OCI-LY7 (cell line): Measurements from ENCODE around the gene CEP72. TPM values are rescaled to one million over a fixed set of nuclear protein-coding genes. Genes with fewer than 3 reads are reported as not detected.

ENCODE experiments used
- BruUV-seq: library from RNA; stranded (reverse); fragments of 400-500 nt; replicated peaks from 2 replicates; lab custom pipeline; 2021; lab: Mats Ljungman, UMichigan
- CTCF ChIA-PET: fragments of 300-600 bp; sonication (Branson Sonifier 250); formaldehyde crosslinking; loops from one replicate; lab custom pipeline; 2022; ENCODE audit warnings: antibody characterized with exemption; ENCODE audit not compliant: unreplicated experiment; lab: Charles Lee
- POLR2A ChIA-PET: fragments of 300-600 bp; sonication (Branson Sonifier 250); formaldehyde crosslinking; loops from one replicate; lab custom pipeline; 2022; ENCODE audit warnings: antibody characterized with exemption; lab: Charles Lee
- DNase-seq: peaks from one replicate; pipeline ENCODE4 v3.0.0-alpha.2; 2015; ENCODE audit warnings: low spot score
- H2AFZ ChIP-seq: fragments of 200-600 bp; sonication (generic), shearing (Covaris generic); 2 replicates; pipeline ENCODE4 v1.6.1; 2014; ENCODE audit warnings: mild to moderate bottlenecking, antibody characterized with exemption, low read length, moderate library complexity
- H3K27ac ChIP-seq: fragments of 200-600 bp; sonication (generic); 2 replicates; pipeline ENCODE4 v1.5.1; 2014; ENCODE audit warnings: mixed run types, low read depth, mild to moderate bottlenecking, moderate library complexity, low read length, inconsistent platforms; ENCODE audit not compliant: poor library complexity, severe bottlenecking
- H3K36me3 ChIP-seq: fragments of 200-600 bp; sonication (generic); 2 replicates; pipeline ENCODE4 v1.6.1; 2014; ENCODE audit warnings: mild to moderate bottlenecking, antibody characterized with exemption, low read length, moderate library complexity, mixed read lengths; ENCODE audit not compliant: insufficient read depth
- H3K4me1 ChIP-seq: fragments of 200-600 bp; sonication (generic); 2 replicates; pipeline ENCODE4 v1.5.1; 2014; ENCODE audit warnings: mild to moderate bottlenecking, low read length; ENCODE audit not compliant: insufficient read depth, poor library complexity, severe bottlenecking
- H3K4me2 ChIP-seq: fragments of 200-600 bp; sonication (generic); 2 replicates; pipeline ENCODE4 v1.6.1; 2014; ENCODE audit warnings: mild to moderate bottlenecking, low read length
- H3K4me3 ChIP-seq: fragments of 200-600 bp; sonication (generic); 2 replicates; pipeline ENCODE4 v1.5.1; 2014; ENCODE audit warnings: mild to moderate bottlenecking, low read depth, low read length; ENCODE audit not compliant: poor library complexity, severe bottlenecking
- H3K79me2 ChIP-seq: fragments of 200-600 bp; sonication (generic); 2 replicates; pipeline ENCODE4 v1.6.1; 2016; ENCODE audit warnings: low read depth, mild to moderate bottlenecking, low read length, moderate library complexity, mixed read lengths; ENCODE audit not compliant: insufficient read depth
- H3K9me2 ChIP-seq: fragments of 200-600 bp; sonication (generic); 2 replicates; pipeline ENCODE4 v1.6.1; 2016; ENCODE audit warnings: mild to moderate bottlenecking, low read length, mixed read lengths; ENCODE audit not compliant: insufficient read depth
- H3K9me3 ChIP-seq: fragments of 200-600 bp; sonication (generic); 2 replicates; pipeline ENCODE4 v1.6.1; 2014; ENCODE audit warnings: mild to moderate bottlenecking, mixed run types, low read length, mixed read lengths
- H4K20me1 ChIP-seq: fragments of 200-600 bp; sonication (generic); 2 replicates; pipeline ENCODE4 v1.6.1; 2014; ENCODE audit warnings: mild to moderate bottlenecking, antibody characterized with exemption, low read length, moderate library complexity, mixed read lengths; ENCODE audit not compliant: insufficient read depth
- CTCF ChIP-seq: fragments of 200-600 bp; sonication (generic); conservative IDR thresholded peaks from 2 replicates; pipeline ENCODE4 v1.5.1; 2014; ENCODE audit warnings: mild to moderate bottlenecking, antibody characterized with exemption, low read length, moderate library complexity, mixed read lengths
- EZH2phosphoT487 ChIP-seq: fragments of 200-600 bp; sonication (generic); IDR thresholded peaks from 2 replicates; pipeline ENCODE4 v1.6.1; 2018; ENCODE audit warnings: low read depth, borderline replicate concordance, mild to moderate bottlenecking, mixed run types, antibody characterized with exemption, low read length, moderate library complexity, mixed read lengths
- intact Hi-C: fragments of 100-400 bp; cut with micrococcal nuclease; formaldehyde crosslinking; loops from one replicate; pipeline ENCODE4 v1.10.0; 2022; ENCODE audit not compliant: unreplicated experiment
- total RNA-seq, 2 experiments: library from RNA; depleted of rRNA in 1 of 2; stranded (reverse); fragments of >200 nt in 1 of 2; shearing (Covaris generic) in 1 of 2; gene quantifications; 2 replicates each; pipeline ENCODE4 v1.2.3, GENCODE V29; 2014 to 2022

CEP72 gene
- total RNA-seq, 2 experiments from 2014 or later: 26.9 to 42.7 TPM

GRCh38 chr5:602466-603035, 9.6 kb upstream of the CEP72 start:
- POLR2A ChIA-PET: no interaction called here
- BruUV-seq: no TSS peak
- Histone ChIP-seq H3K79me2 (no peaks in the 10 kb centered on the region), H3K36me3 (no peaks in the 10 kb centered on the region), H3K4me1 (peaks cover 6% of the 10 kb centered on the region), H4K20me1 (no peaks in the 10 kb centered on the region), H2AFZ (no peak overlapping the region), H3K4me2 (no peak overlapping the region), H3K4me3 (no peak overlapping the region), H3K27ac (no peak overlapping the region), H3K9me2 (no peaks in the 10 kb centered on the region), H3K9me3 (no peaks in the 10 kb centered on the region)
- intact Hi-C loops: no loop called here
- no peak for TF ChIP-seq EZH2phosphoT487
- TF ChIP-seq CTCF: no peak
- CTCF ChIA-PET: no interaction called here
- no peak for DNase-seq

- Histone ChIP-seq H3K4me1 (peaks cover 12% of the 10 kb centered on the region), H2AFZ (no peak overlapping the region), H3K36me3 (no peaks in the 10 kb centered on the region), H3K4me2 (no peak overlapping the region), H3K27ac (no peak overlapping the region), H3K4me3 (no peak overlapping the region), H3K9me3 (no peaks in the 10 kb centered on the region), H3K9me2 (no peaks in the 10 kb centered on the region), H3K79me2 (no peaks in the 10 kb centered on the region), H4K20me1 (no peaks in the 10 kb centered on the region)
- TF ChIP-seq EZH2phosphoT487: no peak
- TF ChIP-seq CTCF: no peak
- intact Hi-C loops: no loop called here
- DNase-seq: no peak
- BruUV-seq: no TSS peak
- ChIA-PET POLR2A (no interaction called here), CTCF (no interaction called here)
These were observed 8.8 kb upstream of the CEP72 start for GRCh38 chr5:603081-603998.
